NCI-H510A (cell line): ENCODE measurements around the gene ZNF91.
"Not testable (repeated sequence)": the region's sequence is repeated elsewhere in the genome, so short reads cannot be mapped to it uniquely, and the experiment has no call there.

Experiments
- DNase-seq: peaks from one replicate; lab custom pipeline; 2025; lab: John Stamatoyannopoulos, UW

ZNF91 gene

GRCh38 chr19:23395722-23396117 lies 449 bp upstream of the ZNF91 start:
- not testable (repeated sequence) for DNase-seq

DNA sequence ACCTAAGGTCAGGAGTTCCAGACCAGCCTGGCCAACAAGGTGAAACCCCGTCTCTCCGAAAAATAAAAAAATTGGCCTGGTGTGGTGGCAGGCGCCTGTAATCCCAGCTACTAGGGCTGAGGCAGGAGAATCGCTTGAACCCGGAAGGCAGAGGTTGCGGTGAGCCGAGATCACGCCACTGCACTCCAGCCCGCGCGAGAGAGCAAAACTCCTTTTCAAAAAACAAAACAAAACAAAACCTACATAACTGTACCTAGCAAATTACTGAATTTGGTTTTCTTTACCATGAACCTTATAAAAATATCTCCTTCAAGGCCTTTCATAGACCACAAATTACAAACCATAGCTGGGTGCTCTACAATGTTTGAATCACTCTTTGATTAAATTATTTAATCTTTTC lies 760 bp downstream of the ZNF91 start:
- no peak for DNase-seq

- DNase-seq: no peak
Measured at GRCh38 chr19:23393121-23393520, 2.1 kb downstream of the ZNF91 start.

GRCh38 chr19:23391236-23391635 lies 4.0 kb downstream of the ZNF91 start:
- DNase-seq: no peak

GRCh38 chr19:23385404-23385803 lies 9.9 kb downstream of the ZNF91 start:
- no peak for DNase-seq

DNA sequence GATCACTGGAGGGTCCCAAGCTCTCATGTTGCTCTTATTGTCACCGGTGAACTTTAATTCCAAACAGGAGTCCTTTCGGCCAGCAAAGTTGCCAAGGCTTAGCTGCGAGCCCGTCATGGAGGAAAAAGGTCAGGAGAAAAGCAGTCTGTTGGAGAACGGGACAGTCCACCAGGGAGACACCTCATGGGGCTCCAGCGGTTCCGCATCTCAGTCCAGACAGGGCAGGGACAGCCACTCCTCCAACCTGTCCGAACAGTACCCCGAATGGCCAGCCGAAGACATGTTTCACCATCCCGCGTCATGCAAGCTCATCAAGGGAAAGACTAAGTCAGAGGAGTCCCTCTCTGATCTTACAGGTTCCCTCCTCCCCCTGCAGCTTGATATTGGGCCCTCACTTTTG lies 10.4 kb downstream of the ZNF91 start:
- no peak for DNase-seq

DNA sequence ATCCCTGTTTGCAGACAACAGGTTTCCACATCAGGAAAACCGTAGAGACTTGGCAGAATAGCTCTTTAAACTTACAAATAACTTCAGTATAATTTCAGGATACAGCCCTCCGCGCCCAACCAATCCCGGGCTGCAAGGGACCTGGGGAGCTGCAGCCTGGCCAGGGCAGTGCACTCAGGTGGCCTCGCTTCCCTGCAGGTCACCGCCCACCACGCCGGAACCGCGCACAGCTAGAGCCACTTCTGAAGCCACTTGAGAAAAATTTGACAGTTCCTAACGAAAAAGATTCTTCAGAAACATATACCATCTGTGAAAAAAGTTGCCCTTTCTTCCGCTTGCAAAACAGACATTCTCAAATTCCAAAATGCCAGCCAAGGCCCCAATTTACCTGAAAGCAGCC lies 11.1 kb downstream of the ZNF91 start:
- no peak for DNase-seq

DNA sequence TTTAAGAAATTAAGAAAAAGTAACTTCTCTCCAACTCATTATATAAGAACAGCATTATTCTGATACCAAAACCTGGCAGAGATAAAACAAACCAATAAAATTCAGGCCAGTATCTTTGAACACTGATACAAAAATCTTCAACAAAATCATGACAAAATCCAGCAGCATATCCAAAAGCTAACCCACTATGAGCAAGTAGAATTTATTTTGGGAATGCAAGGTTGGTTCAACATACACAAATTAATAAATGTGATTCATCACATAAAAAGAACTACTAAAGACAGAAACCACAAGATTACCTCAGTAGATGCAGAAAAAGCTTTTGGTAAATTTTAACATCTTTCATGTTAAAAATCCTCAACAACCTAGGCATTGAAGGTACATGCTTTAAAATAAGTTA lies 12.3 kb downstream of the ZNF91 start:
- DNase-seq: no peak

DNA sequence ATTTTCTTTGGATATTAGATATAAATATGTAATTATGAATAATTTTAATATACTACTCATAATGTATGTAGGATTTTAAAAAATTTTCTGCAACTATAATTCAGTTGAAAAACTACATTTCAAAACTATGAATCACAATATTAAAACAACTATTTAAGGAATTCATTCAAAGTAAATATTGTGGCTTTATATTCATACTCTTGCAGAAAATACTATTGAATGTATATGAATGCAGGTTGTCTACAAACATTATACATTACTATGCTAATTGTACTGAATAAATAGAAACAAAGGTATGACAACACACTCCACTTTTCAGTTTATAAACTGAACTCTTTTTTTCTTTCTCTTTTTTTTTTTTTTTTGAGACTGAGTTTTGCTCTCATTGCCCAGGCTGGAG lies 14.2 kb downstream of the ZNF91 start:
- no peak for DNase-seq

DNA sequence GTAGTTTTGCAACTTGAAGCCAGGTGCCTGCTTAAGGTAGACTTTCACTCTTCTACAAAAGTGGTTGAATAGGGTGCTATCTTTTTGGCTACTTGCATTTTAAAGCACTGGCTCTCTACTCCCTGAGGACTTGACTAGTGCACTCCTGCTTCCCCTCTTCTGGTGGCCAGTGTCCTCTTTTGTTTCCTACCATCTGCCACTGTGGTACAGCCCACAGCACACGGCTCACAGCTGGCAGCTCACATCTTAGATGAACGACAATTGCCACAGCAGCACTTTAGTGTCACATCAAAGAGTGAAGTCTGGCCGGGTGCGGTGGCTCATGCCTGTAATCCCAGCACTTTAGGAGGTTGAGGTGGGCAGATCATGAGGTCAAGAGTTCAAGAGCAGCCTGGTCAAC lies 15.6 kb downstream of the ZNF91 start:
- not testable (repeated sequence) for DNase-seq

DNA sequence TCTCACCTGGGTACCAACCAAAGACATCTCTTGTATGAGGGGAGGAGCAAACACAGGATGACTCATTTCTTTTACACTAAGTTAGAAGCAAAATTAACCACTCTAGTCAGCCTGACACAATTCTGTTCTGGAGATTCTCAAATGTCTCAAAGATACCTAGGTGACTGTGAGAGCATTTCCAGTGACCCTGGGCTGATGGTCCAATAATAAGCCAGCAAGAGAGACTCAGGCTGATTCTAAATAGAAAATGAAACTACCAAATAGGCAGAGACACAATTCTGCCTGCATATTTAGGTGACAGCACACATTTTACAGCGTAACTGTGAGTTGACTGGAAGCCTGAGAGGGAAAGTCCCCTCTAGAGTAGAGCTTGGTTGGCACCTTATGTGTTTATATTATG lies 16.3 kb downstream of the ZNF91 start:
- DNase-seq: no peak

DNA sequence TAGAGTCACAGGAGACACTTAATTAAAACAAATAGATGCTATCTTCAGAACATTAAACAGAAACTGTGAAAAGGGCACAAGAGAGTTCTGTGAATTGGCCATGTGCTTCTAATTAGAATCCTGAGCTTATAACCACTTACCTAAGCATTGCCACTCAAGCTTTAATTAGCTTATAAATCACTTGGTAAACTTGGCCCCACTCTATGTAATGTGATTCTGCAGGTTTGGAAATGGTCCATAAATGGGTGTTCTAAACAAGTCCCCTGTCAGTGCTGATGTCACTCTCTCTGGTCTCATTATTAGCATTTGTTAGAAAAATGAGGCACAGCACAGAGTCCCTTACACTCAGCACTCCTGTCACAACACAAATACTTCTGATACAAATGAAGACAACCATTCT lies 18.0 kb downstream of the ZNF91 start:
- no peak for DNase-seq

DNA sequence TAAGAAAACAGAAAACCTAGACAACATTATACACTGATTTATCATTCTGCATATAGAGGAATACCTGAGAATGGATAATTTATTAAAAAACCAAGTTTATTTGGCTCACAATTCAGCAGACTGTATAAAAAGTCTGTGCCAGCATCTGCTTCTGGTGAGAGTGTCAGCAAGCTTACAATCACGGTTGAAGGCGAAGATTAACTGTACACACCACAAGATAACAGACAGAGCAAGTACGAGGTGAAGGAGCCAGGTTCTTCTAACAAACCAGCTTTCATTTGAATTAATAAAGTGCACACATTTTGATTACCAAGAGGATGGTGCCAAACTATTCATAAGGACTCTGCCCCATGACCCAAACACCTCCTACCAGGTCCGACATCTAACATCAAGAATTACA lies 28.8 kb downstream of the ZNF91 start:
- no peak for DNase-seq

DNA sequence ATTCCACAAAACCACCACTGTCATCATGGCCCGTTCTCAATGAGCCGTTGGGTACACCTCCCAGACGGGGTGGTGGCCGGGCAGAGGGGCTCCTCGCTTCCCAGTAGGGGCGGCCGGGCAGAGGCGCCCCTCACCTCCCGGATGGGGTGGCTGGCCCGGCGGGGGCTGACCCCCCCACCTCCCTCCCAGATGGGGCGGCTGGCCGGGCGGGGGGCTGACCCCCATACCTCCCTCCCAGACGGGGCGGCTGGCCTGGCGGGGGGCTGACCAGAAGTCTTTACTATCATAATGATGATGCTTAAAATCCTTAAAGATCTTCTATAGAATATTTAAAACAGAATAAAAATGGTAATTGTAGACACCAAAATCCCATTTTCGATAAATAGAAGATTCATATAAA lies 29.2 kb downstream of the ZNF91 start:
- DNase-seq: not testable (repeated sequence)

DNA sequence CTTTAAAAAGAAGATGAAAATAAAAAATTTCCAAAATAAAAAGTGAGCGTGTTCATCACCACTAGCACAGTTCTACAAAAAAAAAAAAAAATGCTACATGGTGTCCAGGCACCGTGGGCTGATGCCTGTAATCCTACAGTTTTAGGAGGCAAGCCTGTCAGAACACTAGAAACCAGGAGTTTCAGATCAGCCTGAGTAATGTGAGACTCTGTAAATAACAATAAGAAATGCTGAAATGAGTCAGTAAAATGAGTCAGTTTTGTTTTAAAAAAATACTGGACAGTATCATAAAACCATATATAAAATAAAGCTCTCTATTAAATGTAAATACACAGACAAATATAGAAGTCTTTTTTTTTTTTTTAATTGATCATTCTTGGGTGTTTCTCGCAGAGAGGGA lies 30.0 kb downstream of the ZNF91 start:
- DNase-seq: no peak

DNA sequence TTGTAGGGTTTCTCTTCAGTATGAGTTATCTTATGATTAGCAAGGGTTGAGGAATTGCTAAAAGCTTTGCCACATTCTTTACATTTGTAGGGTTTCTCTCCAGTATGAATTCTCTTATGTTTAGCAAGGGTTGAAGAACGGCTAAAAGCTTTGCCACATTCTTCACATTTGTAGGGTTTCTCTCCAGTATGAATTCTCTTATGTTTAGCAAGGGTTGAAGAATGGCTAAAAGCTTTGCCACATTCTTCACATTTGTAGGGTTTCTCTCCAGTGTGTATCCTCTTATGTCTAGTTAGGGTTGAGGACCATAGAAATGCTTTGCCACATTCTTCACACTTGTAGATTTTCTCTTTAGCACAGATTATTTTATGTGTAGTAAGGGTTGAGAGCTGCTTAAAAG lies 33.4 kb downstream of the ZNF91 start:
- DNase-seq: not testable (repeated sequence)

GRCh38 chr19:23351806-23352205 lies 43.5 kb downstream of the ZNF91 start:
- no peak for DNase-seq

DNA sequence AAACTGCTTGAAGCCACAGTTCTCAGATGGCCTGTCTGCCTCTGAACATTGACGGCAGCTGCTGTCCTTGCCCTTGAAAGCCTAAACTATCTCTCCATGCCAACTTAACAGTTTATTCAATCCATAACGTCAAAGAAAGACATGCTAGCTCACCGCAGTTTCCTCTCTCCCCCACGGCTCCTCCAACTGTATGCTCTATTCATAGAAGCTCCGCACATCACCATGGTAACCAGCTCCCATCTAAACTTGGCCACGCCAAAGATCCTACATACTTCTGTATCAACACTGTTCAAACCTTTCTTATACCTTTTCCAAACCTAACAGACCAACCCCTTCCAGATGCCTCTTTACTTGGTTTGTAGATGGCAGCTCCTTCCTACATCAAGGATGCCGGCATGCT lies 48.6 kb downstream of the ZNF91 start:
- no peak for DNase-seq

GRCh38 chr19:23345838-23346237 lies 49.4 kb downstream of the ZNF91 start:
- no peak for DNase-seq

DNA sequence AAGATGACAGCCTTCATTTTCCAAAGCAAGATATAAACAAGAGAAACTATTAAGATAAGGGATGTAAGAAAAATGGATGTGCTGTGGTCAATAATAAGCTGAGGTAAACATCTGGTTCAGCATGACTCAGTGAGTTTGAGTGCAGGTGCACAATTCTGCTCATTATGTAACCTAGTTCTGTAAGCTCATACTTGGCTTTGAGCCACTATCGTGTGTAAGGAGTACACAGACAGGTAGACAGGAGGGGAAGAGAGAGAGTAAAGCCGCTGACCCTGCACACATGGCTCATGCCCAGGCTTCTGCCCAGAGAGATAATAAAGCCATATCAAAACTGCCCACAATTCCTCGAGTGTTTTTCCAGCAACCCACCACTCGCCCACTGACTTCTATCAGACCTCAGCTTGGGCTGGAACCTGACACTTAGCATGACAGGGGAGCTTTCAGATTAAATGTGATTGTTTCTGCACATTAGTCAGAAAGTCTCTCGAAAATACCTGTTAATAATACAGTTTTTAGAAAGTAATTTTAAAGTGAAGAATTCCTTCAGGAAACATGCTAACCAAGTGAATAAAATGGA lies 51.7 kb downstream of the ZNF91 start:
- DNase-seq: no peak

GRCh38 chr19:23328211-23328610 lies 67.1 kb downstream of the ZNF91 start:
- no peak for DNase-seq

DNA sequence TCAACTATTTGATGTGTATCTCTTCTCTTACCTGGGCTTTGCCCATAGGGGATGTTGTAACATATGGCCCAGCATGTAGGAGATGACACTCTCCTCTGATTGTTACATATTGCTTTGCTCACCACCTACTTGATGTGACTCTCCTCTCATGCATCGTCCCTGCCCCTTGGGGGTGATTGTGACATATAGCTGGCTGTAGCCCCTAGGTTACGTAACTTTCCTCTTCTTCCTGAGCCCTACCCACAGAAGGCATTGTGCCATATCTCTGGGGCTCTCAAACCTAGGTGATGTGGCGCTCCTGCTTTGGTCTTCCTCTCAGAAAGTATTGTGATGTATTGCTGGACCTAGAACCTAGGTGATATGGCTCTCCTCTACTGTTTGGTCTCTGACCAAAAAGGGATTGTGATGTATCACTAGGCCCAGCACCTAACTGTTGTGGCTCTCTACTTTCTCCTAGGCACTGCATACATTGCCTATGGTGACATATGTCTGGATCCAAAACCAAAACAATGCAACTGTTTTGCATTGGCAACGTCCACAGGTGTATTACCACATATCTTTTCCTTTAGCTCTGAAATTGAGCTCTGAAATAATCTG lies 73.2 kb downstream of the ZNF91 start:
- DNase-seq: no peak

DNA sequence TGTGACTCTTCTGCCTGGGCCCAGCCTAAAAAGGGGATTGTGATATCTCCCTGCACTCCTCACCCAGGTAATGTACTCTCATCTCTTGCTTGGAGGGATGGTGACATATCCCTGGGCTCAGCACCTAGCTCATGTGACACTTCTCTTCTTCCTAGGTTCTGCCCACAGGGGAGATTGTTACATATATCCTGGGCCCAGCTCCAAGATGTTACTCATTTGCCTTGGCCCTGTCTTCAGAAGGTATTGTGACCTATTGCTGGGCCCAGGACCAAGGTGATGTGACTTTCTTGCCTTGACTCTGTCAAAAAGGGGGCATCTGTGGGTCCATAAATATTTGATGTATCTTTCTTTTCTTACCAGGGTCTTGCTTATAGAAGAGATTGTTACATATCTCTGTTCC lies 73.9 kb downstream of the ZNF91 start:
- DNase-seq: not testable (repeated sequence)

DNA sequence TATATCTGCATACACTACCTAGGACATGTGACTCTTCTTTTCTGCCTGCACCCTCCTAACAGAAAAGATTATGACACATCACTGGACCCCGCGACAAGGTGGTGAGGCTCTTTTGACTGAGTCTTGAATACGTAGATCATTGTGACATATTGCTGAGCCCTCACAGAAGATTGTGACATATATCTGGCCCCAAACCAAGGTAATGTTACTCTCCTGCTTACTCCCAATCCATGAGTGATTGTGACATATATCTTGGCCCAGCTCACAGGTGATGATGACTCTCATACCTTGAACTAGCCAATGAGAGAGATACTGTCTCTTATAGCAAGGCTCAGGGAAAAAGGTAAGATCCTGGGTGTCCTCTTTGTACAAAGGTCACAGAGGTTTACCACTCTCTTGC lies 75.7 kb downstream of the ZNF91 start:
- not testable (repeated sequence) for DNase-seq
